HepG2 (cell line): ENCODE measurements around the gene RBSN.

Experiments
- EHMT2 ChIP-seq: fragments of 200-600 bp; sonication (generic); IDR thresholded peaks from 2 replicates; pipeline ENCODE4 v1.7.0; 2017; ENCODE audit warnings: antibody characterized with exemption, low read depth, low read length, borderline replicate concordance
- SNRNP70 ChIP-seq: fragments of 200-400 bp; formaldehyde crosslinking; IDR thresholded peaks from 2 replicates; pipeline ENCODE4 v1.6.1; 2017; ENCODE audit warnings: mild to moderate bottlenecking, low read depth, low read length, moderate library complexity

- TF ChIP-seq SNRNP70 (no peak), EHMT2 (no peak)
These were observed 27.2 kb downstream of the RBSN start for GRCh38 chr3:15071699-15072098.
